CD14-positive monocyte (primary cell): Measurements from ENCODE around the gene GMDS. TPM values are rescaled to one million over a fixed set of nuclear protein-coding genes. Genes with fewer than 3 reads are reported as not detected.
A peak's percentile ranks its signal among the peaks of the same experiment; 100 is the strongest.

Experiments used
- DNase-seq, 3 donors: peaks; one replicate each; pipeline ENCODE4 v3.0.0-alpha.2; 2011 to 2022
- H2AFZ ChIP-seq: 2 replicates; pipeline ENCODE4 v1.6.0; 2012; ENCODE audit warnings: mild to moderate bottlenecking, low read depth, low read length, inconsistent platforms; ENCODE audit not compliant: insufficient read depth, poor library complexity, severe bottlenecking
- H3K27ac ChIP-seq, 2 donors: 1 replicate in 1 of 2; 2 replicates in 1 of 2; pipeline ENCODE4 v1.5.1; 2012 to 2013; ENCODE audit warnings: low read length in 2 of 2, control low read depth in 1 of 2, inconsistent platforms in 1 of 2, low read depth in 1 of 2, mild to moderate bottlenecking in 1 of 2
- H3K27me3 ChIP-seq, 2 donors: one replicate each; pipeline versions ENCODE4 v1.6.0 to v1.6.1; 2011 to 2013; ENCODE audit warnings: low read length in 2 of 2; ENCODE audit not compliant: control insufficient read depth in 2 of 2, insufficient read depth in 2 of 2
- H3K36me3 ChIP-seq, 2 donors: replicated peaks in 1 of 2; 1 replicate in 1 of 2; 2 replicates in 1 of 2; pipeline versions ENCODE4 v1.5.1 to v1.6.1; 2012 to 2013; ENCODE audit warnings: low read length in 2 of 2, control low read depth in 1 of 2, inconsistent platforms in 1 of 2, mild to moderate bottlenecking in 1 of 2; ENCODE audit not compliant: insufficient read depth in 2 of 2, control insufficient read depth in 1 of 2
- H3K4me1 ChIP-seq, 2 donors: 1 replicate in 1 of 2; 2 replicates in 1 of 2; pipeline versions ENCODE4 v1.5.1 to v1.6.1; 2012 to 2013; ENCODE audit warnings: low read length in 2 of 2, control low read depth in 1 of 2, inconsistent platforms in 1 of 2, mild to moderate bottlenecking in 1 of 2, moderate library complexity in 1 of 2; ENCODE audit not compliant: insufficient read depth in 2 of 2, control insufficient read depth in 1 of 2
- H3K4me2 ChIP-seq: replicated peaks from 2 replicates; pipeline ENCODE3; 2012; ENCODE audit warnings: low read length, moderate library complexity, mild to moderate bottlenecking; ENCODE audit not compliant: poor library complexity, severe bottlenecking; ENCODE audit errors: extremely low read depth
- H3K4me3 ChIP-seq, 3 experiments: fragments of 200-600 bp in 1 of 3; sonication (generic) in 1 of 3; replicated peaks in 1 of 3; 1 replicate in 2 of 3; 2 replicates in 1 of 3; pipeline ENCODE4 v1.5.1; 2011 to 2013; ENCODE audit warnings: low read length in 3 of 3, mild to moderate bottlenecking in 3 of 3, control low read depth in 2 of 3, low read depth in 2 of 3, inconsistent platforms in 1 of 3, moderate library complexity in 1 of 3
- H3K79me2 ChIP-seq: 2 replicates; pipeline ENCODE4 v1.6.0; 2012; ENCODE audit warnings: mild to moderate bottlenecking, control low read depth, inconsistent platforms, low read length, moderate library complexity; ENCODE audit not compliant: insufficient read depth
- H3K9ac ChIP-seq: 2 replicates; pipeline ENCODE4 v1.6.0; 2017; ENCODE audit warnings: low read length, mild to moderate bottlenecking; ENCODE audit not compliant: insufficient read depth, poor library complexity, severe bottlenecking
- H3K9me3 ChIP-seq, 2 donors: replicated peaks in 1 of 2; 1 replicate in 1 of 2; 2 replicates in 1 of 2; pipeline versions ENCODE4 v1.5.1 to v1.6.1; 2012 to 2013; ENCODE audit warnings: low read length in 2 of 2, control low read depth in 1 of 2; ENCODE audit not compliant: control insufficient read depth in 1 of 2, insufficient read depth in 1 of 2
- H4K20me1 ChIP-seq: 2 replicates; pipeline ENCODE4 v1.6.0; 2012; ENCODE audit warnings: mild to moderate bottlenecking, low read length, control low read depth, moderate library complexity; ENCODE audit not compliant: insufficient read depth
- H3K27ac Mint-ChIP-seq, 7 donors: one replicate each; pipeline ENCODE4 v1.8.0; 2020; ENCODE audit warnings: mild to moderate bottlenecking in 7 of 7, mixed read lengths in 7 of 7, moderate library complexity in 6 of 7, inconsistent platforms in 2 of 7
- H3K27me3 Mint-ChIP-seq, 3 donors: one replicate each; pipeline ENCODE4 v1.8.0; 2021 to 2022; ENCODE audit warnings: low read depth in 3 of 3, mild to moderate bottlenecking in 3 of 3, mixed read lengths in 3 of 3, moderate library complexity in 3 of 3, inconsistent platforms in 1 of 3
- H3K36me3 Mint-ChIP-seq, 2 donors: one replicate each; pipeline ENCODE4 v1.8.0; 2020; ENCODE audit warnings: mixed read lengths in 2 of 2, inconsistent platforms in 1 of 2, mild to moderate bottlenecking in 1 of 2
- H3K4me1 Mint-ChIP-seq: one replicate; pipeline ENCODE4 v1.8.0; 2020; ENCODE audit warnings: mild to moderate bottlenecking, mixed read lengths
- H3K4me3 Mint-ChIP-seq, 2 donors: one replicate each; pipeline ENCODE4 v1.8.0; 2020; ENCODE audit warnings: mild to moderate bottlenecking in 2 of 2, mixed read lengths in 2 of 2, moderate library complexity in 1 of 2
- H3K9me3 Mint-ChIP-seq, 7 donors: one replicate each; pipeline ENCODE4 v1.8.0; 2020 to 2022; ENCODE audit warnings: mixed read lengths in 7 of 7, mild to moderate bottlenecking in 6 of 7, moderate library complexity in 6 of 7, inconsistent platforms in 2 of 7
- WGBS: methylation state at CpG from one replicate; pipeline ENCODE4 v1.1.5; 2013; ENCODE audit warnings: missing lambda C conversion rate; ENCODE audit not compliant: insufficient coverage; 5-methylcytosine and 5-hydroxymethylcytosine counted together
- intact Hi-C, 2 donors: fragments of 100-400 bp; cut with micrococcal nuclease; formaldehyde crosslinking; loops; one replicate each; pipeline versions ENCODE4 v1.15.0 to v1.15.1; 2023
- polyA plus RNA-seq, 3 donors: library from polyadenylated mRNA; depleted of rRNA in 1 of 3; unstranded in 2 of 3; stranded (reverse) in 1 of 3; fragments of 300-500 nt in 2 of 3; fragments of >200 nt in 1 of 3; fragmentation: Illumina TruSeq in 2 of 3; gene quantifications; 1 replicate in 2 of 3; 2 replicates in 1 of 3; pipeline ENCODE4 v1.2.3, GENCODE V29; 2012 to 2021
- TF ChIP-seq, protein P1 (sequence below): fragments of 200-600 bp; IDR thresholded peaks from one replicate; pipeline ENCODE4 v1.8.0; 2022; ENCODE audit warnings: antibody characterized with exemption, mild to moderate bottlenecking

GMDS gene
- polyA plus RNA-seq, 3 donors: 10.5 to 19.9 (median 17.6) TPM

- DNase-seq: no peak
- Mint-ChIP-seq H3K27ac (peak overlapping the region in 1 of 7 donors; percentile 36), H3K36me3 (peaks cover 6% of the 10 kb centered on the region in 2 donors), H3K27me3 (peaks cover 0 to 3% (median 2%) of the 10 kb centered on the region in 3 donors), H3K4me3 (no peak overlapping the region), H3K4me1 (peaks cover 18% of the 10 kb centered on the region), H3K9me3 (no peaks in the 10 kb centered on the region)
- Histone ChIP-seq H3K27ac (no peak overlapping the region), H3K27me3 (no peaks in the 10 kb centered on the region), H3K9me3 (no peaks in the 10 kb centered on the region), H3K79me2 (no peaks in the 10 kb centered on the region), H3K4me1 (peaks cover 16 to 18% of the 10 kb centered on the region in 2 donors), H2AFZ (no peak overlapping the region), H3K4me3 (no peak overlapping the region), H3K4me2 (no peak overlapping the region), H3K36me3 (no peaks in the 10 kb centered on the region), H4K20me1 (no peaks in the 10 kb centered on the region), H3K9ac (no peak overlapping the region)
- TF ChIP-seq, protein P1, sequence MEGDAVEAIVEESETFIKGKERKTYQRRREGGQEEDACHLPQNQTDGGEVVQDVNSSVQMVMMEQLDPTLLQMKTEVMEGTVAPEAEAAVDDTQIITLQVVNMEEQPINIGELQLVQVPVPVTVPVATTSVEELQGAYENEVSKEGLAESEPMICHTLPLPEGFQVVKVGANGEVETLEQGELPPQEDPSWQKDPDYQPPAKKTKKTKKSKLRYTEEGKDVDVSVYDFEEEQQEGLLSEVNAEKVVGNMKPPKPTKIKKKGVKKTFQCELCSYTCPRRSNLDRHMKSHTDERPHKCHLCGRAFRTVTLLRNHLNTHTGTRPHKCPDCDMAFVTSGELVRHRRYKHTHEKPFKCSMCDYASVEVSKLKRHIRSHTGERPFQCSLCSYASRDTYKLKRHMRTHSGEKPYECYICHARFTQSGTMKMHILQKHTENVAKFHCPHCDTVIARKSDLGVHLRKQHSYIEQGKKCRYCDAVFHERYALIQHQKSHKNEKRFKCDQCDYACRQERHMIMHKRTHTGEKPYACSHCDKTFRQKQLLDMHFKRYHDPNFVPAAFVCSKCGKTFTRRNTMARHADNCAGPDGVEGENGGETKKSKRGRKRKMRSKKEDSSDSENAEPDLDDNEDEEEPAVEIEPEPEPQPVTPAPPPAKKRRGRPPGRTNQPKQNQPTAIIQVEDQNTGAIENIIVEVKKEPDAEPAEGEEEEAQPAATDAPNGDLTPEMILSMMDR: no peak
- 96% methylated on average over 5 of the region's 6 CpGs for WGBS
- intact Hi-C loops: no loop called here
Observed at GRCh38 chr6:1711136-1711535, 534.3 kb downstream of the GMDS start.

DNA sequence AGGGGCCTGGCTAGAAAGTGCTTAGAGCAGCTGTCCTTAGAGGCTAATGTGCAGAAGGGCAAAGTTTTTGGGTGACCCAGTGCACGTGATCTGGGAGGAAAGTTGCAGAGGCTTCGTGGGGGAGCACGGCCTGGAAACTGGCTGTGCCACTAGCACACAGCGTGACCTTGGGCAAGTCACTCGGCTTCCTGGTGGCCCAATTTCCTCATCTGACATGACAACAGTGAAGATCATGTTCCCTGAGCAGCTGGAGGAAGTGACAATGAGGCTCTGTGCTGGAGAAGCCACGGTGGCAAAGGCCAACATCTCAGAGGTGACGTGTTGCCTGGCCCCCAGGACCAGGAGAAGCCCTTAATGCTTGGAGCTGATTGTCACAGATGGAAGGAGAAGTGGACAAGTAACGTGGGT lies 536.2 kb downstream of the GMDS start:
- peak overlapping the region; percentile 73 to 84 for H3K27ac ChIP-seq
- Mint-ChIP-seq H3K4me3 (peak overlapping the region; percentile 50 to 74), H3K27me3 (peaks cover 0 to 3% (median 2%) of the 10 kb centered on the region in 3 donors), H3K9me3 (no peaks in the 10 kb centered on the region), H3K27ac (peak overlapping the region; percentile 61 to 96 (median 84)), H3K4me1 (peaks cover 18% of the 10 kb centered on the region), H3K36me3 (peaks cover under 1 to 5% of the 10 kb centered on the region in 2 donors)
- TF ChIP-seq, protein P1: no peak
- no peaks in the 10 kb centered on the region for H3K9me3 ChIP-seq
- WGBS: 29% methylated on average over 7 of the region's 8 CpGs
- peak overlapping the region; percentile 67 for H2AFZ ChIP-seq
- no peaks in the 10 kb centered on the region for H4K20me1 ChIP-seq
- peak; percentile 65 to 80 (median 72) for DNase-seq
- H3K4me1 ChIP-seq: peaks cover 16 to 18% of the 10 kb centered on the region in 2 donors
- H3K4me2 ChIP-seq: no peak overlapping the region
- H3K79me2 ChIP-seq: no peaks in the 10 kb centered on the region
- H3K36me3 ChIP-seq: no peaks in the 10 kb centered on the region
- H3K27me3 ChIP-seq: no peaks in the 10 kb centered on the region
- intact Hi-C loops: no loop called here
- H3K9ac ChIP-seq: no peak overlapping the region
- no peak overlapping the region for H3K4me3 ChIP-seq
